GM19452 (cell line): Measurements from ENCODE around the gene LIN7B.
"Not testable (repeated sequence)": the region's sequence is repeated elsewhere in the genome, so short reads cannot be mapped to it uniquely, and the experiment has no call there.

ENCODE experiments used
- ATAC-seq: cut with Tn5 transposase; IDR thresholded peaks from one replicate; pipeline ENCODE4 v1.9.1; 2021; ENCODE audit not compliant: unreplicated experiment

Gene LIN7B

DNA sequence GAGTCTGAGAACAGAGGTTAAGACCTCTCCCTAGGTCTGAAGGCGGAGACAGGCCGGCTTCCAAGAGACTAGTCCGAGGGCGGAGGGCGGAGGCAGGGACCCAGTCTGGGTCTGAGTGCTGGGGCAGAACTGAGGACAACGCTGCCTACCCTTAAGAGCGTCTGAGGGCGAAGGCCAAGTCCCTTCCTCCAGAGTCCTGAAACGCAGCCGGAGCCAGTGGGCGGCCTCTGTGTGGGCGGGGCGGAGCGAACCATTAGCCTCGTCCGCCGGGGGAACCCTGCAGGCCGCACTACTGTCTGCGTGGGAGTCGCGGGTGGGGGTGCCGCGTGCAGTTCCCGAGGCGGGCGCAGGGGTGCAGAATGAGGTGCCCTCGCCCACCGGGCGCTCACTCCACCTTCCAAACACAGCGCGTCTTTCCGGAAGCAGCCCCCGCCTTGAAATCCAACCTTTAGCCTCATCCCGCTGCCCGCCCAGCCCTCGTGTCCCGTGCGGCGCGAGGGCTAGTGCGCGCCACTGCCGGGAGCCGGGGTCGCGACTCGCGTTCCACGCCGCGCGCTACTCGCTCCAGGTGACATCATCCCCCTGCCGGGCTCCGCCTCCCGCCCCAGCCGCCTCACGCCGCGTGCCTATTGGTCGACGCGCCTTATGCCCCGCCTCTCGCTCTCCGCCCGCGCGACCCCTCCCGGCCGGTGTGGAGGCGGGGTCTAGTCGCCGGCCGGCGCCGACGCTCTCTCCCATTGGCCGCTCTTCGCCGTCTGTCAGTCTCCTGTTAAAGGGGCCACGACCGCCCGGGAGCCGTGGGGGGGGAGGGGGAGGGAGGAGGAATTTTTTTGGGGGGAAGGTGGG, 4.6 kb downstream of the LIN7B start, which contains the start of gene C19orf73:
TSS of gene C19orf73 (minus strand) at position 579 of the 846 bp plus-strand sequence. CDS start at position 458, 121 bp downstream.
- peak; percentile 71 for ATAC-seq

DNA sequence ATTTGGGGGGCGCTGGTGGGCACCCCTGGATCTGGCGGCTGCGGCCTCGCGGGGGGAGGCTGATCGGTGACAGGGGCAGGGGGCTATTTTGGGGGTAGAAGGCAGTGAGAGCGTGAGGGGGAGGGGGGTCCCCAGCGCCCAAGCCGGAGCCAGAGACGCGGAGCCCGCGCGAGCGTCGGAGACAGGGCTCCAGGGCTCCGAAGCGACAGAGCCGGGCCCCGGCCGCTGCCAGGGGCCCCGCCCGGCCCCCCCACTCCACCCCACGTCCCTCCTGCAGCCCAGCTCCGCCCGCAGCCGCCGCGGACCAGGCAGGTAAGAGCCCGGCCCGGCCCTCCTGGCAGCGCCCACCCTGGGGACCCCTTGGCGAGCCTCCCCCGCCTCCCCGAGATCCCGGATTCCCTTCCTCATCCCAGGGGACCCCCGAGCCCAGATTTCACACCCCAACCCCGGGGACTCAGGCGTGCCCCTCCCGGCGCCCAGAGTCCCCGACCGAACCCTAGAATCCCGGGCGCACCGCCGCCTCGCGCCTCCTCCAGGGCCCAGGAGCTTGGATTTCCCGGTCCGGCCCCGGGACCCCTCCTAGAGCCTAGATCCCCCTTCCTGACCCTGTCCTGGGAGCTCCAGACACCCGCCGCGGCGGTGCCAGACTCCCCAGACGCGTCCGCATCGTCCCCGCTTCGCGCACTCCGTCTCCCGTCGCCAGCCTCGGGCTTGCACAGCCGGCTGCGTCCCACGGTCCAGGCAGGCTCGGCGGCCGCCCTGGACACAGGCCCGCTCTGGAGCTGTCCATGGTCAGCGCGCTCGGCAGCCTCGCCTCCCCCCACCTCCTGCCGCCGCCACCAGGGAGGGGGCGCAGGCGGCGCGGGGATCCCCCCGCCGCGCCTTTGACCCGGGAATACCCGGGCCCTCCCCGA, 5.5 kb downstream of the LIN7B start, which contains the start of gene PPFIA3:
TSS of gene PPFIA3 (plus strand) at position 134 of the 914 bp plus-strand sequence. CDS start 8,330 bp downstream, outside the sequence.
- no peak for ATAC-seq

DNA sequence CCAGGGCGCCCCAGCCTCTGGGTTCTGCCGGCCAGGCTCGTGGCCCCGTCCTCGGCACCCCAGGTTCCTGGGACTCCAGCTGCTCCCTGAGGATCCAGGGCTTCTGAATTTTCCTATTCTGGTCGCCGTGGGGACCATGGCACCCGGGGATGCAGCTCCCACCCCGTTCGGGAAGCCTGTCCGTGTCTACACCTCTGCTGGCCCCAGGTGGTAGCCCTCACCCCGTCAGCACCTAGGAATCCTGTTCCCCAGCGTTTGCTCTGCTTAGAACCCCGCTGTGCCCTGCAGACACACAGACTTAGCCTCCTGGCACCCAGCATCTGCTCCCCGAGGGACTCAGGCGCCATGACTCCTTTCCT, 6.1 kb downstream of the LIN7B start:
- ATAC-seq = no peak

DNA sequence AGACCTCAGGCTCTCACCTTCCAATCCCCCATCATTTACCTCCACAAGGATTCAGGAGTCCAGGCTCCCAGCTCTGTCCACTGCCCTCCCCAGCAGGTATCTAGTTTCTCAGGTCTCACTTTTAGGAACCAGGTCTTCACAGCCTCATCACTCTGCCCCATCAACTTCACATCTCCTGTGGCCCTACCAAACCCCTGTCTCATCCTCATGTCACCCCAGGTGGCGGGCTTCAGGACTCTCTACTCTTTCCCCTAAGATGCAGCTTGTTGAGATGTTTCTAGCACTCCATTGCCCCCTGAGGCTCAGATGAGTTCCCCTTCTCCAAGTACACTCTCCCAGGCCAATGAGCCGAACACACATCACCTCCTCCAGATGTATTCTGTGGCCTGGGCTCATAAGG, 6.7 kb downstream of the LIN7B start:
- ATAC-seq = no peak

DNA sequence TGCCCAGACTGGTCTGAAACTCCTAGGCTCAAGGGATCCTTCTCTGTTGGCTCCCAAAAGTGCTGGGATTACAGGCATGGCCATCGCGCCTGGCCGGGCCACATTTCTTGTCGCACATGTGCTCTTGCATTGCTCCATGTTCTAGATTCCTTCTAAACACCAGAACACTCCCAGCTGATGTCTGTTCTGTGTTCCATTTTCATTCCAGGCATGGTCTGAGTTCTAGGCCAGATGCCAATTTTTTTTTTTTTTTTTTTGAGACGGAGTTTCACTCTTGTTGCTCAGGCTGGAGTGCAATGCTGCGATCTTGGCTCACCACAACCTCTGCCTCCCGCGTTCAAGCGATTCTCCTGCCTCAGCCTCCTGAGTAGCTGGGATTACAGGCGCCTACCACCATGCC, 7.7 kb downstream of the LIN7B start:
- not testable (repeated sequence) for ATAC-seq

DNA sequence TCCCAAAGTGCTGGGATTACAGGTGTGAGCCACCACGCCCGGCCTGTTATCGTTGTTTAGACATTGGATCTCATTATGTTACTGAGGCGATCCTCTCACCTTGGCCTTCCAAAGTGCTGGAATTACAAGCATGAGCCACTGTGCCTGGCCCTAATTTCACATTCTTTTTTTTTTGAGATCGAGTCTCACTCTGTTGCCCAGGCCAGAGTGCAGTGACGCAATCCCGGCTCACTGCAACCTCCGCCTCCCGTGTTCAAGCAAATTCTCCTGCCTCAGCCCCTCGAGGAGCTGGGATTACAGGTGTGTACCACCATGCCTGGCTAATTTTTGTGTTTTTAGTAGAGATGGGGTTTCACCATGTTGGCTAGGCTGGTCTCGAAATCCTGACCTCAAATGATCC, 9.1 kb downstream of the LIN7B start:
- ATAC-seq = not testable (repeated sequence)

DNA sequence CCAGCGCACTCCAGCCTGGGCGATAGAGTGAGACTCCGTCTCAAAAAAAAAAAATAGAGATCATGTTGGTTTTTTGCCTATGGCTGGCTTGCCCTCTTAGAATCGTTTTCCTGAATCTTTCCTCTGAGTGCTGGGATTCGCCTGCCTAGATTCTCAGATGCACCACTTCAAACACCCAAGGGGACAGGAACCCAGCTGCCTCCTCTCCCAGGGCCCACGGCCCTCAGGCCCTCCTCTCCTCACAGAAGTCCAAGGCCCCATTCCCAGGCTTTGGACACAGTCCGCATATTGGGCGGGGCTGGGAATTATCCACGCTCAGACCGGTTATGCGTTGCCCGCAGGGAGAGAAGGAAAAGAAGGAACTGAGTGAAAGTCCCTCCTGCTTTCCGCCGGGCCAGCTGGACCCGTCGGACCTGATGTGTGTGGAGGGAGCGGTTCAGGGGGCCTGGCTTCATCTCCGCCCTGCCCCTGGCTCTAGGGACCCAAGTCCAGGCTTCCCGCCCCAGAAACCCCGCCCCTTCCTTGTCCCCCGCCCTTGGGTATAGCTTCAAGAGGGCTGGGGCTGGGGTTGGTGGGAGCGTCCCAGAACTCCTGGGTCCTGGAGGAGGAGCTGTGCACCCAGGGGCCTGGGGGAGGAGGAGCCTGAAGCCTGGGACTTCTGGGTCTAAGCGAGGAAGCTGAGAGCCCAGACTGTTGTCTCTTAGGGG, 11.0 kb downstream of the LIN7B start:
- no peak for ATAC-seq

DNA sequence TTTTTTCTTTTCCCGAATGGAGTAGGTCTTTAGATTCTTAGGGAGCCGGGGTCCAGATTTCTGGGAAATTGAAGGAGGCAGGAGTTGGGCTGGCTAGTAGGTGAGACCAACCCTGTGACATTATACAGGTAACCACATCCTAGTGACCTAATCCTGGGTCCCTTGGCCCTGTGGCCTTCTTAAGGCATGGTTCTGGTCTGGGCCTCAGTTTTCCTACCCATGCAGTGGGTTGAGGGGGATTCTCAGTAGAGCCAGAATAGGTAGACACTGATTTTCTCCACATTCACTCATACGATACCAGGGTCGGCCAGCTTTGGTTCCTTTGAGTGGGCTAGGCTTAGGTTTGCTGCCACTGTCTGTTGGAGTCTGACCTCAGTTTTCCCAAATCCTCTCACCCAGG, 12.4 kb downstream of the LIN7B start:
- no peak for ATAC-seq

DNA sequence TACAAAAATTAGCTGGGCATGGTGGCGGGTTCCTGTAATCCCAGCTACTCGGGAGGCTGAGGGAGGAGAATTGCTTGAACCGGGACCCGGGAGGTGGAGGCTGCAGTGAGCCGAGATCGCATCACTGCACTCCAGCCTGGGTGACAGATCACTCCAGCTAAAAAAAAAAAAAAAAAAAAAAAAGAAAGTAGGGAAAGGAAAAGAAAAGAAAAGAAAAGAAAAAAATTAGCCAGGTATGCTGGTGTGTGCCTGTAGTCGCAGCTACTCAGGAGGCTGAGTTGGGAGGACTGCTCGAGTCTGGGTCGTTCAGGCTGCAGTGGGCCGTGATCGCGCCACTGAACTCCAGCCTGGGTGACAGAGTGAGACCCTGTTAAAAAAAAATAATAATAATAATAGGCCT, 13.1 kb downstream of the LIN7B start:
- not testable (repeated sequence) for ATAC-seq

DNA sequence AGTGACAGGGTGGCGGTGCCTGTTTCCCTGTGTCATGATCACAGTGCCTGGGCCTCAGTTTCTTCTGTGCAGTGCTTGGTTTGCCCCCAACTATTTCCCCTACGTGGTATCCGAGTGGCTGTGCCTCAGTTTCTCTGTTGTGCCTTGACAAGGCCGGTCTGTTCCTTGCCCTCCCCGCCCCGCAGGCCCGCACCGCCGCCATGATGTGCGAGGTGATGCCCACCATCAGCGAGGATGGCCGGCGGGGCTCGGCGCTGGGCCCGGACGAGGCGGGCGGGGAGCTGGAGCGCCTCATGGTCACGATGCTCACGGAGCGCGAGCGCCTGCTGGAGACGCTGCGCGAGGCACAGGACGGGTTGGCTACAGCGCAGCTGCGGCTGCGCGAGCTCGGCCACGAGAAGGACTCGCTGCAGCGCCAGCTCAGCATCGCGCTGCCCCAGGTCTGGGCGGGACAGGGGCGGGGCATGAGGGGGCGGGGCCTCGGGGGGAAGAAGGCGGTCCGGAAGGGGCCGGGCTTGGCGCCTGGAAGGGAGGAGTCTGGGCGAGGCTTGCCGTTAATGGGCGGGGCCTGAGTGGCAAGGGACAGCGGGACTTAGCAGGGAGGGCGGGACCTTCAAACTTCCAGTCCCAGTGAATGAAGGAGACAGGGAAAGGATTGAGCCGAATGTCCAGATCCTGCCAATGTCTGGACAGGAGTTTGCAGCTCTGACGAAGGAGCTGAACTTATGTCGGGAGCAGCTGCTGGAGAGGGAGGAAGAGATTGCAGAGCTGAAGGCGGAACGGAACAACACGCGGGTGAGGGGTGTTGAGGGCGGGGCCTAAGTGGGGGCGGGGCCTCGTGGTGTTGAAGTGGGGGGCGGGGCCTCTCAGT, 13.7 kb downstream of the LIN7B start:
- peak; percentile 87 for ATAC-seq

DNA sequence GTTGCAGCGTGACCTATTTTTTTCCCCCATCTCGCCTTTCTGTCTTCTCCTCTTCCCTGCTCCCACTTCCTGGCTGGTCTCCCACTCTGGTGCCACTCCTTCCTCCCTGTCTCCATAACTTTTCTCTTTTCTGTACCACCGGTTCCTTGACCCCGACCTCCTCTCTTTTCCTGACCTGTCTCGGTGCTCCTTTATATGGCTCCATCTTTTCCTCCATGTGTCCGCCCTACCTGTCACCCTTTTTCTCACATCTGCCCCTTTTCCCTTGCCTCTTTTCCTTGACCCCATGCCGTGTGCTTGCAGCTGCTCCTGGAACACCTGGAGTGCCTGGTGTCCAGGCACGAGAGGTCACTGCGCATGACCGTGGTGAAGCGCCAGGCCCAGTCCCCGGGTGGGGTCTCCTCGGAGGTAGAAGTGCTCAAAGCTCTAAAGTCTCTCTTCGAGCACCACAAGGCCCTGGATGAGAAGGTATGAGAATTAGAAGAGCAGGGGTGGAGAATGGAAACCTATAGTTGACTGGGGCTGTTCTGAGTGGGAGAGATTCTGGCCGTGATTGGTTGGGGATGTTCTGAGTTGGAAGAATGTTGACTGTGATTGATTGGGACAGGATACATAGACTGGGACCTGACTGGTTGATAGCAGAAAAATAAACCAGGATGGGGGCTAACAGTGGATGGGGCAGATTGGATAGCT, 14.5 kb downstream of the LIN7B start:
- ATAC-seq = no peak

DNA sequence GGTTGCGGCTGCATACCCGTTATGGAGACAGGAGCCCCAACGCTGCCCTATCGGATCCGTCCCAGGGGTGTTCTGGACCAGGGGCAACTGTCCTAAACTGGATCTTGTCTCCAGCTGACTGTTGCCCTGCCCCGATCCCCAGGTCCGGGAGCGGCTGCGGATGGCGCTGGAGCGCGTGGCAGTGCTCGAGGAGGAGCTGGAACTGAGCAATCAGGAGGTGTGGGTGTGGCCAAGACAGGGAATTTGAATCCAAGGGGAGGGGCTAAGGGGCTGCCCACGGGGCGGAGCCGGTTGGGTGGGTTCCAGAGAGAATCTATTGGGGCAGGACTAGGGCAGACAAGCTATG, 15.0 kb downstream of the LIN7B start:
- ATAC-seq = no peak

DNA sequence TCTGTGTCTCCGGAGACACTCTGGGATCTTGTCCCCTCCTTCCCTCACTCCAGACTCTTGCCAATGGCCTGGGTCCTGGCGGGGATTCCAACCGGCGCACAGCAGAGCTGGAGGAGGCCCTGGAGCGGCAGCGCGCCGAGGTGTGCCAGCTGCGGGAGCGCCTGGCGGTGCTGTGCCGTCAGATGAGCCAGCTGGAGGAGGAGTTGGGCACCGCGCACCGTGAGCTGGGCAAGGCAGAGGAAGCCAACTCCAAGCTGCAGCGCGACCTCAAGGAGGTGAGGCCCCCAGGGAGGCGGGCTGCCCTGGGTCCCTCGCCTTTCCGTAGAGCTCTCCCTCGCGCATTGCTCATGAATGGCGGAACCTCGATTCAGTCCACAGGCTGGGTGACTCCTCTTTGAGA, 16.2 kb downstream of the LIN7B start:
- ATAC-seq = no peak

DNA sequence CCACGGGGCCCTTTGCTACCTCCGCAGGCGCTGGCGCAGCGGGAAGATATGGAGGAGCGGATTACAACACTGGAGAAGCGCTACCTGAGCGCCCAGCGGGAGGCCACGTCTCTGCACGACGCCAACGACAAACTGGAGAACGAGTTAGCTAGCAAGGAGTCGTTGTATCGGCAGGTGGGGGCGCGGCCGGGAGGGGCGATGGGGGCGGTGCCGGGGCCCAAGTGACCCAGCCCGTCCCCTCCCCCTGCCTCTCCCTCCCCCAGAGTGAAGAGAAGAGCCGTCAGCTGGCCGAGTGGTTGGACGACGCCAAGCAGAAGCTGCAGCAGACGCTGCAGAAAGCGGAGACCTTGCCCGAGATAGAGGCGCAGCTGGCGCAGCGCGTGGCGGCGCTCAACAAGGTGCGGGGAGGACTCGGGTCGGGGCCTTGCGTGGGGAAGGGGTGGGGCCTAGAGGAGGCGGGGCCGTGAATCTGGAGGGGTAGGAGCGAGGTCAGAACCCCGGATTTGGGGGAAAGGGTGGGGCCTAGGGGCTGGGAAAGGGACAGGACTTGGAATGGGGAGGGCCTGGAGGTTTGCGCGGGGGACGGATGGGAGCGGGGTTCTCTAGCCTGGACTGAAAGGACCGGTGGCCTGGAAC, 18.9 kb downstream of the LIN7B start:
- no peak for ATAC-seq

DNA sequence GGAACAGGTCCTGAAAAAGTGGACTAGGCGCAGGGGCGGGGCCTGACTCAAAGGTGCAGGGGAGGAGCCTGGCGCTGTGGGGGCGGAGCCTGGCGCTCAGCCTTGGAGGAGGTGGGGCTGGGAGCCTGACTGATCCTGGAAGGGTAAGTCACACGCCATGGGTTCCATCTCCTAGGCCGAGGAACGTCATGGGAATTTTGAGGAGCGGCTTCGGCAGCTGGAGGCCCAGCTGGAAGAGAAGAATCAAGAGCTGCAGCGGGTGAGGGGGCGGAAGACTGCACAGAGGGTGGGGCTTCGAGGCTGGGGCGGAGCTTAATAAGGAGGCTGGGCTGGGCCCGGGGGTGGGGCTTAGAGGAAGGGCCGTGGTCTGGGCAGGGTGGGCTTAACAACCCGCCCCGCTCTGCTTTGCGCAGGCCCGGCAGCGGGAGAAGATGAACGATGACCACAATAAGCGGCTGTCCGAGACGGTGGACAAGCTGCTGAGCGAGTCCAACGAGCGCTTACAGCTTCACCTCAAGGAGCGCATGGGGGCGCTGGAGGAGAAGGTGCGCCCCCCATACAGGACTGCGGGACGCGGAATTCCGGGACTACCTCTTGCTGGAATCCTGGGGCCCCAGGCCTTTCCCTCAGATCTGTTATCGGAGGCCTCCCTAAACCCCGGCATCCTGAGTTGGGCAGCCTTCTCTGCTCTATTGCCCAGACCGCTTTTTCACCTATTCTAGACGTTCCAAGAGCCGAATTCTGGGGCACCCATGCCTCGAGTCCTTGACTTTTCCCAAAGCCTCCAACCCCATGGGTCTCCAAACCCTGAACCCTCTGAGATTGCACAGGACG, 19.7 kb downstream of the LIN7B start:
- no peak for ATAC-seq

DNA sequence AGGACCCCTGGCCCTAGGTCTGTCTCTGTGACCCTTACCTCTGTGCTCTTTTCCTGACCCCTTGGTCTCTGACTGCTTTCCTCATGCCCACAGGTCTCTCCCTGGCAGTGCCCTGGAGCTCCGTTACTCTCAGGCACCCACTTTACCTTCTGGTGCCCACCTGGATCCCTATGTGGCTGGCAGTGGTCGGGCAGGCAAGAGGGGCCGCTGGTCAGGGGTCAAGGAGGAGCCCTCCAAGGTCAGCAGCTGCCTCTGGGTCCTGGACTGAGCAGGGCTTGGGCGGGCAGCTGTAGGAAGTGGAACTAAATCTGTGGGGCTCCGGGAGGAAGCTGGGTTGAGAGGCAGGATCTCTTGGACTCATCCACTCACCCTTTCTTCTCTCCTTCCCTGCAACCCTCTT, 21.5 kb downstream of the LIN7B start:
- no peak for ATAC-seq

DNA sequence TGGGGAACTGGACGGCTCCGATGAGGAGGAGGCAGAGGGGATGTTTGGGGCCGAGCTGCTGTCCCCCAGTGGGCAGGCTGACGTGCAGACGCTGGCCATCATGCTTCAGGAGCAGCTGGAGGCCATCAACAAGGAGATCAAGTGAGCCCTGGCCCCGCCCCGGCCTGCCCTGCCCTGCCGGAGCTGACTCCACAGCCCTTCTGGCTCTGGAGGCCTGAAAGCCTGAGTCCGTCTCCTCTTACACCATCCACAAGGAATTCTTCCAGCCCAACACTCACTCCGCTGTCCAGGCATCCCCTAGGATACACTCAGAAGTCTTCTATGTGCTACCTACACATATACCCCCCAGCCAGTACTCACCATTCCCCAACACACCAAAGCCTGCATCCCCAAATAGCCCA, 22.6 kb downstream of the LIN7B start:
- ATAC-seq = no peak

DNA sequence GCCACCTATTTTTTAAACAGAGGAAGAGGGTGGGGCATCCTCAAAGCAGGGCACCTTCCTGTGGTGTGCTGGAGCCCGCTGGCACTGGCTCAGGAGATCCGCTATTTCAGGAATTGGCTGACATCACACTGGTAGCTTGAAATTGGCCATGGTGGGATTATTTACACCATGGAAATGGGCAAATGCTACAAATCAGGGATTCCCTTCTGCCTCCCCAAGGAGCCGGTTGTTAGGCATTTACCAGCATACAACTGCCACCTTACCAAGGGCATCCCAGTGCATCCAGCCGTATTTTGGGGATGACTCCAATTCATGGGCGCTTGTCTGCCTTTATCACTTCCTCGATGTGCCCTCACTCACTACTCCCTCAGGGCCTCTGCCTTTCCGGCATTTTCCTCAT, 26.8 kb downstream of the LIN7B start:
- ATAC-seq = no peak
